RWPE2 (cell line): ENCODE data around the gene PPA2.

Experiments
- ATAC-seq: fragments of 200-7000 bp; cut with Tn5 transposase; 3 replicates; pipeline ENCODE4 v1.9.1; 2021; ENCODE audit warnings: low read depth
- DNase-seq: peaks from one replicate; pipeline ENCODE4 v3.0.0-alpha.2; 2020; ENCODE audit warnings: low spot score
- H3K27ac ChIP-seq: fragments of 450-650 bp; 2 replicates; pipeline ENCODE4 v1.5.1; 2017; ENCODE audit warnings: mild to moderate bottlenecking; ENCODE audit not compliant: poor library complexity, severe bottlenecking
- H3K27me3 ChIP-seq: fragments of 250-450 bp; sonication (Bioruptor Pico); 2 replicates; pipeline ENCODE4 v1.5.1; 2021; ENCODE audit warnings: mild to moderate bottlenecking, moderate library complexity; ENCODE audit not compliant: insufficient read depth, poor library complexity, severe bottlenecking
- H3K36me3 ChIP-seq: fragments of 250-450 bp; sonication (Bioruptor Pico); 2 replicates; pipeline ENCODE4 v1.5.1; 2020; ENCODE audit warnings: low read depth, mild to moderate bottlenecking, moderate library complexity
- H3K4me1 ChIP-seq: fragments of 250-450 bp; sonication (Bioruptor Pico); 2 replicates; pipeline ENCODE4 v1.5.1; 2021; ENCODE audit warnings: mild to moderate bottlenecking, moderate library complexity; ENCODE audit not compliant: insufficient read depth, poor library complexity, severe bottlenecking
- H3K4me3 ChIP-seq: fragments of 250-450 bp; sonication (Bioruptor Pico); 2 replicates; pipeline ENCODE4 v1.5.1; 2021; ENCODE audit warnings: mild to moderate bottlenecking, moderate library complexity; ENCODE audit not compliant: severe bottlenecking
- H3K9me3 ChIP-seq: fragments of 250-450 bp; sonication (Bioruptor Pico); 2 replicates; pipeline ENCODE4 v1.5.1; 2021; ENCODE audit warnings: mild to moderate bottlenecking, moderate library complexity; ENCODE audit not compliant: severe bottlenecking
- TF ChIP-seq, protein P1 (sequence below): fragments of 450-650 bp; IDR thresholded peaks from one replicate; pipeline ENCODE4 v1.5.1; 2017; ENCODE audit warnings: mild to moderate bottlenecking, moderate library complexity; ENCODE audit not compliant: poor library complexity, severe bottlenecking

Gene PPA2

DNA sequence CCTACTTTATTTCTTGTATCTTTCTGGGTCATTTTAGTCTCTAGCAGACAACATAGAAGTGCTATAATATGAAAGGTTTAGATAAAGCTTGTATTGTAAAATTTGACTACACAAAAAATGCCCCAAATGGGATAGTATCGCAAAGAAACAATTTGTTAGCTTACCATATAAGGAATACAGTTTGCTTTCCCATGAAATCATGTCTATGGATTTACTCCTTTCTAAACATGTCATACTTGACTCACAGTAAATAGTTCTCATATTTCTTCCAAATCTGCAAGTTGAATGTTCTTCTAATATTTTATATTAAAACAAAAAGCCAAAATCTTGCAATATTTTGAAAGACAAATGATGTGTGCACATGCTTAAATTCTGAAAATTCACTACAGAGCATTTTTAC lies 103.9 kb downstream of the PPA2 start:
- TF ChIP-seq, protein P1, sequence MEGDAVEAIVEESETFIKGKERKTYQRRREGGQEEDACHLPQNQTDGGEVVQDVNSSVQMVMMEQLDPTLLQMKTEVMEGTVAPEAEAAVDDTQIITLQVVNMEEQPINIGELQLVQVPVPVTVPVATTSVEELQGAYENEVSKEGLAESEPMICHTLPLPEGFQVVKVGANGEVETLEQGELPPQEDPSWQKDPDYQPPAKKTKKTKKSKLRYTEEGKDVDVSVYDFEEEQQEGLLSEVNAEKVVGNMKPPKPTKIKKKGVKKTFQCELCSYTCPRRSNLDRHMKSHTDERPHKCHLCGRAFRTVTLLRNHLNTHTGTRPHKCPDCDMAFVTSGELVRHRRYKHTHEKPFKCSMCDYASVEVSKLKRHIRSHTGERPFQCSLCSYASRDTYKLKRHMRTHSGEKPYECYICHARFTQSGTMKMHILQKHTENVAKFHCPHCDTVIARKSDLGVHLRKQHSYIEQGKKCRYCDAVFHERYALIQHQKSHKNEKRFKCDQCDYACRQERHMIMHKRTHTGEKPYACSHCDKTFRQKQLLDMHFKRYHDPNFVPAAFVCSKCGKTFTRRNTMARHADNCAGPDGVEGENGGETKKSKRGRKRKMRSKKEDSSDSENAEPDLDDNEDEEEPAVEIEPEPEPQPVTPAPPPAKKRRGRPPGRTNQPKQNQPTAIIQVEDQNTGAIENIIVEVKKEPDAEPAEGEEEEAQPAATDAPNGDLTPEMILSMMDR, result no peak
- Histone ChIP-seq H3K27me3 (no peaks in the 10 kb centered on the region), H3K4me3 (no peak overlapping the region), H3K9me3 (no peaks in the 10 kb centered on the region), H3K4me1 (no peaks in the 10 kb centered on the region), H3K27ac (no peak overlapping the region), H3K36me3 (peaks cover 23% of the 10 kb centered on the region)
- no peak for DNase-seq
- 0 out of 3 replicates have a peak, but pooled peaks have one; percentile 35 for ATAC-seq

DNA sequence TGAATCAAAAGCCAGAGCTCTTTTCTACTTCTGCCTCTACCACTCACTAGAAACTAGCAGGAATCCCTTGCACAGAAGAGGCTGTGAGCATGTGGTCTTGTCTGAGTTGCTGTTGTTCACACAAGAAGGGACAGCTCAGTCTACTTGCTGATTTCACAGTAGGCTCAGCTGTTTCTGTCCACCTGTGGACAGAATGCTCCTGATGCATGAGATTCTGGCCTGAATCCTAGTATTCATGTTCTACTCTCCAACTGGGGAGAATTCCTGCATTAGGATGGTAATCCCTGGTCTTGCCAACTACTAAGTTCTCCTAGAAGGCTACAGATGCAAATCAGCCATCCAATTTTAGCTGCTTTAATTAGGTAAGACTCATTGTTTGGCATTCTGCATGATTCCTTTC lies 112.8 kb downstream of the PPA2 start:
- H3K27me3 ChIP-seq, result no peaks in the 10 kb centered on the region
- TF ChIP-seq, protein P1, result no peak
- no peak for ATAC-seq

DNA sequence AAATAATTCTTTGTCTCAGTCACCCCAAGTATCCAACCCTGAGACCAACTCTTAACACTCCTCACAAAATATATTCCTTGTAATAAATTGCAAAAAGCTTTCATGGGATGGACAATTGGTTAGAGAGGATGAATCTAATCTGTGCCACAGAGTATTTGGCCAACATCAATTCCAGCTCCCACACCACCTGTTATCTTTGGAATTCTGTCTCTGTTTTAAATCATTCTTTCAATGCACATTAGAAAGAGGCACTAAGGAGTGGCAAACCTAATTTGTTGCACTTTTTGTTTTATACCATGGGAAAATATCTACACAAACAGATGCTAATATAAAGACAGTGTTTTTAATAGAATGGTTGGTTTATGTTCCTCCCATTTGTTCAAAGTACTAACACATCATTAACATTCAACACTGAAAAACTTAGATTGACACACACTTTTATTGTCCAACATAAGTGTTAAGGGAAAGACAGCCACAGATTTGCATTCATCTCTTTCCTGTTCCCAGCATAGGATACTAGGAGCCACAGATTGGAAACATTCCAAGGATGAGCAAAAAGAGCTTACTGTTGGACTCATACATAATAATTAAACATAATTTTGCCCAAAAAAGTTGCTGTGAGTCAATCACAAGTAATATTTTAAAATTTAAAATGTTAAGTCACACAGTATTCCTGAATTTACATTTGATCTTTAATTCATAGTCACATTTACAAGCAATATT lies 116.4 kb downstream of the PPA2 start:
- Histone ChIP-seq H3K27ac (no peak overlapping the region), H3K36me3 (no peaks in the 10 kb centered on the region), H3K9me3 (no peaks in the 10 kb centered on the region), H3K4me3 (no peak overlapping the region), H3K27me3 (no peaks in the 10 kb centered on the region), H3K4me1 (no peaks in the 10 kb centered on the region)
- TF ChIP-seq, protein P1, result no peak
- no peak for ATAC-seq
- no peak for DNase-seq

More for the DNA sequence above, 112.8 kb downstream of the PPA2 start:
- H3K36me3 ChIP-seq, result no peaks in the 10 kb centered on the region
- DNase-seq, result no peak
- H3K27ac ChIP-seq, result no peak overlapping the region
- H3K4me1 ChIP-seq, result no peaks in the 10 kb centered on the region
- H3K4me3 ChIP-seq, result no peak overlapping the region
- H3K9me3 ChIP-seq, result no peaks in the 10 kb centered on the region

DNA sequence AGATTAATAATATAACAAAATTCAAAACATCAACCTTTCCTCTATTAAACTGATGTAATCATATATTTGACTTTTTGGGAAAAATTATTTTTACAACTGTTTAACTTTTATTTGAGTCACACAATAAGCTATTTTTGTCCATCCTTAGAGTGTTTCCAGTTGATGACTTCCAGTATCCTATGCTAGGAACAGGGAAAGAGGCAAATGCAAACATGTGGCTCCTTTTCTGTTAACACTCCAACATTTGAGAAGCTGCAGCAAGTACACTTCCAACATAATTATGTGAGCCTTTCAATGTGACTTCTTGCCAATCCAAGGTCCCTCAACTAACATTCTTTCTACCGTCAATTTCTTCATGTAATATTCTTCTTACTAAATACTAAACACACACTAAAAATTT lies 117.7 kb downstream of the PPA2 start:
- no peaks in the 10 kb centered on the region for H3K27me3 ChIP-seq
- no peaks in the 10 kb centered on the region for H3K4me1 ChIP-seq
- no peak for ATAC-seq
- H3K36me3 ChIP-seq, result no peaks in the 10 kb centered on the region
- no peak overlapping the region for H3K4me3 ChIP-seq
- no peak overlapping the region for H3K27ac ChIP-seq
- H3K9me3 ChIP-seq, result no peaks in the 10 kb centered on the region
- DNase-seq, result no peak
- TF ChIP-seq, protein P1, result no peak

DNA sequence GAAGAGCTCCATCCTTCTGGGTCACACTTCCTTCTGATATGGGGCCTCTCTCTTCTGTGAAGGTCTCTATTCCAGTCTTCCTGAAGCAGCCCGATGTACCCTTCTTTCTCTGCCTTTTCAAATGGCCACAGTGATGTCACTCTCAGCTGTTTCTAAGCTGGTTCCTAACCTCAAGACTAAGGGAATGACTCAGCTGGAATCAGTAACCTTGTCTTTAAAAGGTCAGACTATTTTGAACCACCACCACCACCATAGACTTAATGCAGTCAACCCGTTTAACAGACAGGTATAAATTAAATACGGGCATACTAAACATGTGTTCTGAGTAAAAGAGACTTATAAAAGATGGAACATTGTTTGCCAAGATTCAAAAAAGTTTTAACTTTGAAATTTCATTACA lies 121.0 kb downstream of the PPA2 start:
- Histone ChIP-seq H3K27me3 (no peaks in the 10 kb centered on the region), H3K27ac (no peak overlapping the region), H3K4me3 (no peak overlapping the region), H3K36me3 (no peaks in the 10 kb centered on the region), H3K9me3 (no peaks in the 10 kb centered on the region), H3K4me1 (no peaks in the 10 kb centered on the region)
- TF ChIP-seq, protein P1, result no peak
- ATAC-seq, result no peak
- no peak for DNase-seq
